IPS-18a (cell line): Measurements from ENCODE around the gene KRTAP10-2.
"Not testable (repeated sequence)": the region's sequence is repeated elsewhere in the genome, so short reads cannot be mapped to it uniquely, and the experiment has no call there.

ENCODE experiments used
- H3K27ac ChIP-seq: one replicate; pipeline ENCODE4 v1.5.1; 2013; ENCODE audit warnings: low read length
- H3K27me3 ChIP-seq: one replicate; pipeline ENCODE4 v1.6.1; 2013; ENCODE audit warnings: mild to moderate bottlenecking, low read length; ENCODE audit not compliant: control insufficient read depth, insufficient read depth
- H3K36me3 ChIP-seq: one replicate; pipeline ENCODE4 v1.6.1; 2013; ENCODE audit warnings: low read depth, low read length; ENCODE audit not compliant: control insufficient read depth
- H3K4me1 ChIP-seq: one replicate; pipeline ENCODE4 v1.6.1; 2013; ENCODE audit warnings: low read depth, low read length; ENCODE audit not compliant: control insufficient read depth
- H3K4me3 ChIP-seq: one replicate; pipeline ENCODE4 v1.5.1; 2013; ENCODE audit warnings: low read length
- H3K9ac ChIP-seq: one replicate; pipeline ENCODE4 v1.6.1; 2013; ENCODE audit warnings: mild to moderate bottlenecking, low read length, moderate library complexity
- H3K9me3 ChIP-seq: one replicate; pipeline ENCODE4 v1.6.1; 2013; ENCODE audit warnings: low read depth, low read length; ENCODE audit not compliant: control insufficient read depth

The KRTAP10-2 gene

DNA sequence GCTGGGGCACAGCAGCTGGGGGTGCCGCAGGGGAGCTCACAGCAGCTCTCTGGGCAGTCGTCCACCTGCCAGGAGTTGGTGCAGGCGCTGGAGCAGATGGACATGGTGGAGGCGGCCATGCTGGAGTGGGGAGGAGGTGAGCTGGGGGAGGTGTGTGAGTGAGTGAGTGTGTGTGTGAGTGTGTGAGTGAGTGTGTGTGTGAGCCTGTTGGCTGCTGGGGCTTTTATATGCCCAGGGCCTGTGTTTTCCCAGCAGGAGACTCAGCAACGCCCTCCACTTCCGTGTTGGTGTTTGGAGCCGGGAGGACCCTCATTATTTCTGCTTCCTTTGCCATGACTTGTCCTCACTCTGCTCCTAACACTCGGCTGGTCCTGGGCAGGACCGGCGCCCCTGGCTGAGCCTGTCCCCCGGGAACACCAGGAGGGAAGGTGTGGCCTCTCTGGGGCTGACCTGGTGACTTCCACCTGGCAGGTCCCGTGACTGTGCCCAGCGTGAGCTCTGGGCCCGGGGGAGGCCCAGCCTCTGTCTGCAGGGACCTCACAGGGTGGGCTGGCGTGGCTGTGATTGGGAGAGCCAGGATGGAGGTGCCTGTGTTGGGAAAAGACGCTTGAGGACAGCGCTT lies at the start of gene KRTAP10-2:
TSS of gene KRTAP10-2 (minus strand) at position 166 of the 622 bp plus-strand sequence. CDS start at position 119, 47 bp downstream.
- H3K27me3 ChIP-seq, result no peaks in the 10 kb centered on the region
- H3K27ac ChIP-seq, result no peak within 1 kb of the TSS

GRCh38 chr21:44601091-44601490 lies 49.8 kb upstream of the KRTAP10-2 start:
- H3K9ac ChIP-seq, H3K9me3 ChIP-seq, H3K27me3 ChIP-seq, H3K4me3 ChIP-seq, H3K4me1 ChIP-seq, H3K27ac ChIP-seq, H3K36me3 ChIP-seq: not testable (repeated sequence)

More for the DNA sequence above, at the start of gene KRTAP10-2:
- peaks cover 33% of the 10 kb centered on the region for H3K4me1 ChIP-seq
- peaks cover 8% of the 10 kb centered on the region for H3K9me3 ChIP-seq
- H3K36me3 ChIP-seq, result no peaks in the 10 kb centered on the region
- no peak within 1 kb of the TSS for H3K4me3 ChIP-seq
- no peak within 1 kb of the TSS for H3K9ac ChIP-seq

GRCh38 chr21:44600118-44600978 lies 49.0 kb upstream of the KRTAP10-2 start, which contains the start of gene KRTAP10-7:
Gene KRTAP10-7 (plus strand): TSS chr21:44600597. CDS start chr21:44600622, 25 bp downstream.
- H3K9me3 ChIP-seq, H3K27ac ChIP-seq, H3K4me3 ChIP-seq, H3K9ac ChIP-seq, H3K36me3 ChIP-seq, H3K4me1 ChIP-seq, H3K27me3 ChIP-seq: not testable (repeated sequence)

- no peaks in the 10 kb centered on the region for H3K9me3 ChIP-seq
Observed at GRCh38 chr21:44599264-44600029, 48.1 kb upstream of the KRTAP10-2 start.

DNA sequence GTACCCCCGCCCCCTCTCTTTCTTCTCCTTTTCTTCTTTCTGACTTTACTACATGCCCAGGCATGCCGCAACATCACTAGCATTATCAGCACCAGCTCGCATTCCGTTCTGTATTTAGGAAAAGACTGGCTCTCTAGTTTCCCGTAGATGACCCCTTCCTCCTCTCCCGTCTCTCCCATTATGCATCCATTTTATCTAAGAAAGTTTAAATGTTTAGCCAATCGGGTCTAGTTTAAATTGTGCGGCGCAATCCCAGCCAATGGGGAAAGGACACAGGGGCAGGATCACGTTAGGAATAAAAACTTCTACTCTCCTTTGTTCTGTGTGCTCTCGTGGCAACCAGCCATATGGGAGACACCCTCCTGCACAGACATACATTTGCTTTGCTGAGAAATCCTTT lies 46.8 kb upstream of the KRTAP10-2 start:
- Histone ChIP-seq H3K36me3 (no peaks in the 10 kb centered on the region), H3K4me1 (peaks cover 18% of the 10 kb centered on the region), H3K9ac (peak overlapping the region; percentile 34), H3K4me3 (no peak overlapping the region), H3K27me3 (no peaks in the 10 kb centered on the region), H3K27ac (peak overlapping the region; percentile 35), H3K9me3 (no peaks in the 10 kb centered on the region)

More at GRCh38 chr21:44599264-44600029, 48.1 kb upstream of the KRTAP10-2 start:
- H3K4me3 ChIP-seq, result no peak overlapping the region
- no peak overlapping the region for H3K27ac ChIP-seq
- no peak overlapping the region for H3K9ac ChIP-seq
- no peaks in the 10 kb centered on the region for H3K36me3 ChIP-seq
- H3K27me3 ChIP-seq, result no peaks in the 10 kb centered on the region
- H3K4me1 ChIP-seq, result peaks cover 8% of the 10 kb centered on the region

DNA sequence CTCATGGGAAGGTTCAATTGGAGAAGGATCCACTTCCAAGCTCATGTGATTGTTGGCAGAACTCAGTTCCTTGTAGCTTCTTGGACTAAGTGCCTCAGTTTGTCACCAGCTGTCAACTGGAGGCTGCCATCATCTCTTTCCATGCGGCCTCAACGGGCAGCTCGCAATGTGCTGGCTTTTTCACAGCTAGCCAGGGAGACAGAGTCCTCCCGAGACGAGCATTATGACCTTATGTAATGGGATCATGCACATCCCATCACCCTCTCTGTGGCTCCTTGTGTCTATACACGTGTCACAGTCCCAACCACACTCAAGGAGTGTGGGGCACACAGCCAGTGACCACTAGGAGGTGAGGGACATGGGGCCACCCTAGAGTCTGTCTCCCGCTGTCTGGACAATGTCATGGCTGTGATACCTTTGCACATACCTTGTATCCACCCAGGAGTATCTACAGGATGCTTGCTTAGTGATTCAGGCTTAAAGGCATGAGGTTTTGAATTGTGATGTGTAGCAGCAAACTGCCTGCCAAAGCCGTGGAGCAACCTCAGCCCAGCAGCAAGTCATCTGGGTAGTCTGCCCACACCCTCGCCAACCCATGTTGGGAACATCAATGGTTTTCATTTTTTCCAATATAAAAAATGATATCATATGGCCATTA lies 44.9 kb upstream of the KRTAP10-2 start:
- H3K27me3 ChIP-seq, result no peaks in the 10 kb centered on the region

DNA sequence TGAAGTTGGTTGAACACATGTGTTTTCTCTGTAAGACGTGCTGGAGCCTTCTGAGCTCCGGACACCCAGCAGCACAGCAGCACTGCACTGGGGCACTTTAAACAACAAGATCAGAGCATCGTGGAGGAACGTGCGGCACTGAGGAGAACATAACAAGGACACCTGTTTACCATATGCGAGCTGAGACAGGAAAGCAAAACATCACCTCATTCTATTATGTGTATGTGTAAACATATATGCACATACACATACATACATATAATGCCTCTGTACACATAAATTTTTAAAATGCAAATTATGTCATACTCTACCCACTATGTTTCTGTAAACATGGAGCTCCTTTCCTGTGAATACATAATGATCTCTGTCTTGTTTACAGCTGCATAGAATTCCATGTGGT lies 44.2 kb upstream of the KRTAP10-2 start:
- no peaks in the 10 kb centered on the region for H3K9me3 ChIP-seq
- H3K27me3 ChIP-seq, result no peaks in the 10 kb centered on the region
- no peak overlapping the region for H3K27ac ChIP-seq

More for the DNA sequence above, 44.9 kb upstream of the KRTAP10-2 start:
- no peak overlapping the region for H3K9ac ChIP-seq
- peaks cover 25% of the 10 kb centered on the region for H3K4me1 ChIP-seq
- no peak overlapping the region for H3K4me3 ChIP-seq
- H3K36me3 ChIP-seq, result no peaks in the 10 kb centered on the region
- no peak overlapping the region for H3K27ac ChIP-seq
- H3K9me3 ChIP-seq, result no peaks in the 10 kb centered on the region

GRCh38 chr21:44594406-44594916 lies 43.2 kb upstream of the KRTAP10-2 start:
- H3K9ac ChIP-seq, result no peak overlapping the region
- H3K9me3 ChIP-seq, result no peaks in the 10 kb centered on the region
- H3K36me3 ChIP-seq, result no peaks in the 10 kb centered on the region
- peaks cover 25% of the 10 kb centered on the region for H3K4me1 ChIP-seq
- H3K27ac ChIP-seq, result no peak overlapping the region
- H3K27me3 ChIP-seq, result no peaks in the 10 kb centered on the region
- H3K4me3 ChIP-seq, result no peak overlapping the region

More for the DNA sequence above, 44.2 kb upstream of the KRTAP10-2 start:
- Histone ChIP-seq H3K36me3 (no peaks in the 10 kb centered on the region), H3K4me3 (no peak overlapping the region), H3K4me1 (peaks cover 25% of the 10 kb centered on the region), H3K9ac (no peak overlapping the region)

GRCh38 chr21:44593598-44594405 lies 42.5 kb upstream of the KRTAP10-2 start:
- Histone ChIP-seq H3K27ac (no peak overlapping the region), H3K36me3 (no peaks in the 10 kb centered on the region), H3K4me1 (peaks cover 25% of the 10 kb centered on the region), H3K4me3 (no peak overlapping the region), H3K9me3 (no peaks in the 10 kb centered on the region), H3K9ac (no peak overlapping the region), H3K27me3 (no peaks in the 10 kb centered on the region)

DNA sequence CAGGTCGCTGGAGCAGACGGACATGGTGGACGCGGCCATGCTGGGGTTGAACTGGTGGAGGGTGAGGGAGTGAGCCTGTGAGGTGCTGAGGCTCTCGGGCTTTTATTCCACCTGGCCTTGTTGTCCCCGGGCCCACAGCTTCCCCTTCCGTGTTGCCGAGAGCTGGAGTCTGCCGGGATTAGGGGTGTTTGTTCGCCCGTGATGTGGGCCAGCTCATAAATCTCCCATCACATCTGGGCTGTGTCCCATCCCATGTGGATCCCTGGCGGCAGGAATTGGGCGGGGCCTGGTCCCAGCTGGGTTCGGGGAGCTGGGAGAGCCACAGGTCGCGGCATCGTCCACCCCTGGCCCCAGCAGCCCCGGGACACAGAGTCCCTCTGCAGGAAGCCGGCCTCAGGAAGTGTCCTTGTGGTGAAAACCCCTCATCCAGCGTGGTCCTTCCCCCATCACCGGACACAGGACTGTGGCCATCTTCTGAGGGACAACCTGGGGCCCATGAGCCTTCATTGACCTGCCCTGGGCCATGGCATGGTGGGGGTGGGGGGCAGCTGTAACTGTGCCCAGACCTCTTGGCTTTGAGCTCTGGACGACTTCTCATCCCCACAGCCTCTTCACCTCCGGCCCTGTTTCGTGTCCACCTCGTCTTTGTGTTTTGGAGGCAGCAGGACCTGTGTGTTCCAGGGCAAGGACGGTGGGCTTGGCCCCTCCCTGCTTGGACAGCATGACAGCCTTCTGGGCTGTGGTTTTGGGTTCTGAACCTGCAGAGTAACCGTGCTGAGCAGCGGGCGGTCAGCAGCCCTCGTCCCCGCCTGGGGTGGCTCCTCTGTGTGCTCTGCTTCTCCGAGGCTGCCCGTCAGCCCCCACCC lies 41.4 kb upstream of the KRTAP10-2 start, which contains the start of gene KRTAP10-6:
TSS of gene KRTAP10-6 (minus strand) at position 60 of the 866 bp plus-strand sequence. CDS start at position 39, 21 bp downstream.
- Histone ChIP-seq H3K9ac (no peak within 1 kb of the TSS), H3K27ac (no peak within 1 kb of the TSS), H3K36me3 (no peaks in the 10 kb centered on the region), H3K4me1 (peaks cover 17% of the 10 kb centered on the region), H3K4me3 (no peak within 1 kb of the TSS), H3K27me3 (no peaks in the 10 kb centered on the region), H3K9me3 (no peaks in the 10 kb centered on the region)
